ENCODE data around the gene TTC8.
"Not testable (repeated sequence)": the region's sequence is repeated elsewhere in the genome, so short reads cannot be mapped to it uniquely, and the experiment has no call there.

TTC8 gene

GRCh38 chr14:88824314-88825077, at the start of gene TTC8:
Gene TTC8 (plus strand): TSS chr14:88824651. CDS start chr14:88824708, 57 bp downstream.
- DNase-seq (ENCODE audit: low spot score) = peak; percentile 88

GRCh38 chr14:88775532-88775931, 48.9 kb upstream of the TTC8 start:
- no peak for DNase-seq (ENCODE audit: low spot score)

GRCh38 chr14:88785911-88786310, 38.5 kb upstream of the TTC8 start:
- no peak for DNase-seq (ENCODE audit: low spot score)

- no peak for DNase-seq (ENCODE audit: low spot score)
Observed at GRCh38 chr14:88786715-88787114, 37.7 kb upstream of the TTC8 start.

- DNase-seq (ENCODE audit: low spot score) = not testable (repeated sequence)
Observed at GRCh38 chr14:88789573-88789972, 34.9 kb upstream of the TTC8 start.

- DNase-seq (ENCODE audit: low spot score) = no peak
Observed at GRCh38 chr14:88790501-88791251, 33.8 kb upstream of the TTC8 start.

GRCh38 chr14:88791252-88791621, 33.2 kb upstream of the TTC8 start:
- no peak for DNase-seq (ENCODE audit: low spot score)

- peak; percentile 9 for DNase-seq (ENCODE audit: low spot score)
Observed at GRCh38 chr14:88791629-88792472, 32.6 kb upstream of the TTC8 start.

GRCh38 chr14:88792473-88793258, 31.8 kb upstream of the TTC8 start, which contains the start of gene EML5:
Gene EML5 (minus strand): TSS chr14:88792953. CDS start chr14:88792503, 450 bp downstream.
- peak; percentile 52 for DNase-seq (ENCODE audit: low spot score)

DNA sequence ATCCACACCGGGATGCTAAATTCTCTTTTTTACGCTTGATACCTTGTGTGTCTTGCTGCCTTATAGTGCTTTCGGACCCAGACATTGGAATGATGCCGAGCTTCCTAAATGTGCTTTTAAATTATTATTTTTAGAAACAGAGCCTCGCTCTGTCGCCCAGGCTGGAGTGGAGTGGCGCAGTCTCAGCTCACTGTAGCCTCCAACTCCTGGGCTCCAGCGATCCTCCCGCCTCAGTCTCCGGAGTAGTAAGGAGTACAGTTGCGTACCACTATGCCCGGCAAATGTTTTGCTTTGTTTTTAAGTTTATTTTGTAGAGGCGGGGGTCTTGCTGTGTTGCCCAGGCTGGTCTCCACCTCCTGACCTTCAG, 31.2 kb upstream of the TTC8 start:
- DNase-seq (ENCODE audit: low spot score) = no peak

GRCh38 chr14:88798156-88798555, 26.3 kb upstream of the TTC8 start:
- no peak for DNase-seq (ENCODE audit: low spot score)

DNA sequence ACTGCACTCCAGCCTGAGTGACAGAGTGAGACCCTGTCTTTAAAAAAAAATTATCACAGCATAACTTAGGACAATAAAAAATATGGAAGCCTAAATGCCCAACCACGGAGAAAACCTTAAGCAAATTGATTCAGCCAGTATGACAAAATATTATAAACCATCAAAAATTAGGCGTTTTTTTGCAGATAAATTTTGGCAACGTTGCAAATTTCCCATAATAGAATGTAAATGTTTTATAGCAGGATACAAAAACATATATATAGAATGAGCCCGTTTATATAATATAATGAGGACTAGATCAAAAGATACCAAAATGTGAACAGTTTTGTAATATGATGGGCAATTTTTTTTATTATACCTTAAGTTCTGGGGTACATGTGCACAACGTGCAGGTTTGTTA, 24.9 kb upstream of the TTC8 start:
- no peak for DNase-seq (ENCODE audit: low spot score)

DNA sequence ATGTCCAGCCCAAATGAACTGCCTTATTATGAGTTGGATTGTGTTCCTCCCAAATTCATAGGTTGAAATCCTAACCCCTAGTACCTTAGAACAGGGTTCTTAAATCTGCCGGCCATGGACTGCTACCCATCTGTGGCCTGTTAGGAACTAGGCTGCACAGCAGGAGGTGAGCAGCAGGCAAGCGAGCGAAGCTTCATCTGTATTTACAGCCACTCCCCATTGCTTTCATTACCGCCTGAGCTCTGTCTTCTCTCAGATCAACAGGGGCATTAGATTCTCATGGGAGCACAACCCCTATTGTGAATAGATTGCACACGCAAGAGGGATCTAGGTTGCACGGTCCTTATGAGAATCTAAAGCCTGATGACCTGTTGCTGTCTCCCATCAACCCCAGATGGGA, 21.9 kb upstream of the TTC8 start:
- no peak for DNase-seq (ENCODE audit: low spot score)

DNA sequence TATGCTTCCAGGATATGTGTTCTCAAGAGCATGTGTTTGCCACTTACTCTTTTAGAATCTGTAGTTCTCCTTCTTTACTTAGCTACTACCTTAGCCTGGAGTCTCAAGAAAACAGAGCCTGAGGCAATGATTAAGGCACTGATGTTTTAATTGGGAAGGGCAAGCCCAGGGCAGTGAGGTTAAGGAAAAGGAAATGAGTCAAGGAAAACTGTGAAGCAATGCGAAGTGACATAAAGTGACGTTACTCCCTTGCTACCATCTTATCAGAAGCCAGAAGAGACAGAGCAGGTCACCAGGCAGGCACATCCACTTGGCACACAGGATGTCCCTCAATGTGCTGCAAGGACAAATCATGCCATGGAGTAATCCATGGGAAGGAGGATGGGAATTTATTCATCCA, 20.4 kb upstream of the TTC8 start:
- no peak for DNase-seq (ENCODE audit: low spot score)

GRCh38 chr14:88804477-88804876, 20.0 kb upstream of the TTC8 start:
- DNase-seq (ENCODE audit: low spot score) = no peak

GRCh38 chr14:88808359-88808758, 16.1 kb upstream of the TTC8 start:
- DNase-seq (ENCODE audit: low spot score) = no peak

DNA sequence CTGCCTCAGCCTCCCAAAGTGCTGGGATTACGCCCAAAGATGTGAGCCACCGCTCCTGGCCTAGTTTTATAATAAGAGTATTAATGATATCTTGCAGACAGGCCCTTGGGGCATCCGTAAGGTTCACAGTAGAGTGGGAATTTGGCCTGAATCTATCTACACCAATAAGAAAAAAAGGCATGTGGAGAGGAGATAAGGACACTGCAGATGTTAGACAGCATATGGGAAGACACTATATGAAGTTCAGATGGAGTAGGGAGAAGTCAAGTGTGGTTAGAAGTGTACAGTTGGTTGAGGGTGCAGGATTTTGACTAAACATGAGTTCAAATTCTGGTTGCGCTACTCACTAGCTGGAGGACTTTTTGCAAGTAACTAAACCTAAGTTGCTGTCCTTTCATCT, 8.5 kb upstream of the TTC8 start:
- DNase-seq (ENCODE audit: low spot score) = no peak

DNA sequence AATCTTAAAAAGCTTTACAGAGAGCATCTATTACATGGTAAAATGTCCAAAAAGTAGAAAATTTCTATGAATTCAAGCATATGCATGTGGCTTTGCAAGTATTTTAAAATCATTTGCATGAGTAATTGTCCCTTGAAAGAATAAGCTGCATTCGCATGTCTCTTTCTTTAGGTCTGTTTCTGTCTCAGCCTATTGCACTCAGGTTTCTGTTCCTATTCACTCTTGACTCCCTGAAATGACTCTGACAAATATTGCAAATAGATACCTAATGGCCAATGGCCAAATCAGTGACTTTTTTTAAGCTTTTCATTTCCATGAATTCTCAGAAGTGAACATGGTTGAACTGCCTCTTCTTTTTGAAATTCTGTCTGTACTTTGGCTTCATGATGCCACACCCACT, 6.4 kb upstream of the TTC8 start:
- no peak for DNase-seq (ENCODE audit: low spot score)

DNA sequence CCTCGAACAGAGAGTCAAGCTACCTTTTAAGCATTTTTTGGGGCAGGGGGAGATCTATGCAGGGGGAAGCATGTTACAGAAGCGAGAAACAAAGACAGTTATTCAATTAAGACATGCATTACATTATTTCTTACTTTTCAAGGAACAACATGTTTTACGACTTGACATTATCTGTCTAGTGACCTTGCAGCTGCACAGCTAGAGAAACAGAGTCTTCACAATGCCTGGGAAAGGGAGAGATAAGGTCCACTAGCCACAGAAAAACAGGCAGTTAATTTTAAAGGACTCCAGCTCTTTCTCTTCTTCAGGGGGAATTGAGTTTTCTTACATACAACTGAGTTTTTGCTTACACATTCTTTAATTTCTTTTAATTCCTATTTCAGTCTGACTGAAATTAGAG, 4.8 kb upstream of the TTC8 start:
- DNase-seq (ENCODE audit: low spot score) = not testable (repeated sequence)

- no peak for DNase-seq (ENCODE audit: low spot score)
Observed at GRCh38 chr14:88821378-88821777, 3.1 kb upstream of the TTC8 start.

- DNase-seq (ENCODE audit: low spot score) = no peak
Observed at GRCh38 chr14:88821888-88822287, 2.6 kb upstream of the TTC8 start.

GRCh38 chr14:88823968-88824313, 510 bp upstream of the TTC8 start:
- DNase-seq (ENCODE audit: low spot score) = no peak
